HepG2 (cell line): ENCODE data around the gene FGFR2. TPM values are rescaled to one million over a fixed set of nuclear protein-coding genes. Genes with fewer than 3 reads are reported as not detected.

Source experiments
- ARNT2 ChIP-seq: sonication (generic); formaldehyde crosslinking; IDR thresholded peaks from 2 replicates; pipeline ENCODE4 v1.8.0; 2022; ENCODE audit warnings: mild to moderate bottlenecking, low read depth, missing genetic modification reagents, moderate library complexity
- BORCS8-MEF2B ChIP-seq: sonication (generic); formaldehyde crosslinking; IDR thresholded peaks from 2 replicates; pipeline ENCODE4 v1.8.0; 2022; ENCODE audit warnings: mild to moderate bottlenecking, missing genetic modification reagents
- ELF3 ChIP-seq: IDR thresholded peaks from 2 replicates; pipeline ENCODE4 v1.6.1; 2016; ENCODE audit warnings: missing genetic modification reagents, missing compliant biosample characterization
- ERF ChIP-seq: IDR thresholded peaks from 2 replicates; pipeline ENCODE4 v1.6.1; 2018; ENCODE audit warnings: missing biosample characterization, missing genetic modification reagents
- SOX13 ChIP-seq, 3 experiments: fragments of 450-650 bp in 1 of 3; sonication (generic) in 1 of 3; formaldehyde crosslinking in 1 of 3; IDR thresholded peaks in 2 of 3; conservative IDR thresholded peaks in 1 of 3; 2 replicates each; pipeline versions ENCODE4 v1.5.0 to v1.6.1; 2016 to 2020; ENCODE audit warnings: antibody characterized with exemption in 1 of 3, mild to moderate bottlenecking in 1 of 3, missing compliant biosample characterization in 1 of 3, missing genetic modification reagents in 1 of 3, moderate library complexity in 1 of 3
- ZFP1 ChIP-seq: IDR thresholded peaks from 2 replicates; pipeline ENCODE4 v1.6.1; 2016
- ZFX ChIP-seq: sonication (generic); formaldehyde crosslinking; IDR thresholded peaks from 2 replicates; pipeline ENCODE4 v1.4.0; 2020; ENCODE audit warnings: mild to moderate bottlenecking, low read depth, missing genetic modification reagents, moderate library complexity
- ZNF552 ChIP-seq: sonication (generic); formaldehyde crosslinking; IDR thresholded peaks from 2 replicates; pipeline ENCODE4 v1.9.0; 2022; ENCODE audit warnings: missing genetic modification reagents, mild to moderate bottlenecking, borderline replicate concordance
- ZNF563 ChIP-seq: sonication (generic); formaldehyde crosslinking; IDR thresholded peaks from 2 replicates; pipeline ENCODE4 v1.8.0; 2022; ENCODE audit warnings: mild to moderate bottlenecking, moderate library complexity, missing genetic modification reagents
- ZSCAN12 ChIP-seq: sonication (generic); formaldehyde crosslinking; IDR thresholded peaks from 2 replicates; pipeline ENCODE4 v1.9.0; 2021; ENCODE audit warnings: mild to moderate bottlenecking, missing genetic modification reagents
- ZSCAN25 ChIP-seq: sonication (generic); formaldehyde crosslinking; IDR thresholded peaks from 2 replicates; pipeline ENCODE4 v1.8.0; 2022; ENCODE audit warnings: mild to moderate bottlenecking, missing genetic modification reagents
- polyA plus RNA-seq, 8 experiments: library from polyadenylated mRNA; depleted of rRNA in 3 of 8; stranded (reverse) in 7 of 8; unstranded in 1 of 8; fragments of >200 nt; fragmentation: Illumina TruSeq in 4 of 8; extraction: Trizol in 4 of 8; gene quantifications; 2 replicates each; pipeline versions ENCODE4 v1.2.1 to v1.2.3, GENCODE V29; 2011 to 2016; ENCODE audit warnings: low read depth in 4 of 8, missing spikeins in 1 of 8, mixed read lengths in 1 of 8; ENCODE audit not compliant: insufficient read depth in 1 of 8
- total RNA-seq, 5 experiments: library from RNA; depleted of rRNA; stranded (reverse); fragments of >200 nt; fragmentation: Illumina TruSeq; extraction: Trizol; gene quantifications; 2 replicates each; pipeline ENCODE4 v1.2.3, GENCODE V29; 2016; ENCODE audit warnings: low read depth in 1 of 5
- TF ChIP-seq, protein P1 (sequence below): sonication (generic); formaldehyde crosslinking; IDR thresholded peaks from 2 replicates; pipeline ENCODE4 v1.5.1; 2020; ENCODE audit warnings: missing genetic modification reagents, mild to moderate bottlenecking, borderline replicate concordance
- TF ChIP-seq, protein P2 (sequence below): sonication (generic); formaldehyde crosslinking; IDR thresholded peaks from 2 replicates; pipeline ENCODE4 v1.4.0; 2020; ENCODE audit warnings: missing genetic modification reagents
- TF ChIP-seq, protein P3 (sequence below): sonication (generic); formaldehyde crosslinking; IDR thresholded peaks from 2 replicates; pipeline ENCODE4 v1.5.0; 2020; ENCODE audit warnings: missing genetic modification reagents
- TF ChIP-seq, protein P4 (sequence below): sonication (generic); formaldehyde crosslinking; IDR thresholded peaks from 2 replicates; pipeline ENCODE4 v1.5.0; 2020; ENCODE audit warnings: mild to moderate bottlenecking, missing genetic modification reagents, moderate library complexity

The FGFR2 gene
- total and polyA plus RNA-seq, 2 of the 13 experiments (the other 11 are each of a cell fraction or from before 2014, with no cell fraction given) = 1.6 to 2.6 TPM

DNA sequence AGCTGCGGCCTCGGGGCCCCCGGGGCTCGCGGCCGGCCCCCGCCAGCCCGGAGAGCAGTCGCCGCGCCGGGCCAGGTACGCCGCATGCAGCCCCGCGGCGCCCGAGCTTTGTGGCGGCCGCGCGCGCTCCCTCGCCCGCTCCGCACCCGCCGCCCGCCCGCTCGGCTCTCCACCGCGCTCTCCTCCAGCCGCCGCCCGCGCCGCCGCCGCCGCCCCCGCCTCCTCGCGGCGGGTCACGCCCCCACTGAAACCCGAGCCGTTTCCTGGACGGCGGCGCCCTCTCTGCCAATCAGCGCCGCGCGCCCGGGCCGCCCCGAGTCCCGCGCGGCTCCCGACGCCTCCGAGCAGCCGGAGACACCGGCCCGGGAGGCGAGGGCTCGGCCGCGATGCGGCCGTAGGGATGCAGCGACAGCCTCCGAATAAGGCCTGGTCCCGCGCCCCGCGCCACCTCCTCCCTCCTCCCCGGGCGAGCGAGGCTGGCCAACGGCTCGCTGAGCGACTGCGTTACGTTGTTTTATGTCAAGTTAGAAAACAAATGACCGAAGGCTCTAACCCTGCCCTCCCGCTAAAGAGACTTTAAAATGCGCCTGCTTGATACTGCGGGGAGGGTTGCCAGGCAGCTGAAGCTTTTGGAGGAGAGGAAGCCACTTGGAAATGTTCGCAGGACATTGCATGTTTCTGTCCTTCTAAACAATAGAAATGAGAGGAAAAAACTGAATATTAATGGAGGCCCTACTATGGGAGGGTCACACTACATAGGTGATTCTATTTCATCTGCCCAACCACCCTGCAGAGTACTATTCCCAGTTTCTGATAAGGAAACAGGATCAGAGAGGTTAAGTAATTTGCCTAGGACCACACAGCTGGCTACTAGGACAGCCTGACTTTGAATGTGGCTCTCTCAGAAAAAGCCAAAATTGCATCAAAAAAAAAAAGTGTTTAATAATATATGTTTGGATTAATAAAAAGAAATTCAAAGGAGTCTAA, at the start of gene FGFR2 (continued):
- TF ChIP-seq, protein P1, sequence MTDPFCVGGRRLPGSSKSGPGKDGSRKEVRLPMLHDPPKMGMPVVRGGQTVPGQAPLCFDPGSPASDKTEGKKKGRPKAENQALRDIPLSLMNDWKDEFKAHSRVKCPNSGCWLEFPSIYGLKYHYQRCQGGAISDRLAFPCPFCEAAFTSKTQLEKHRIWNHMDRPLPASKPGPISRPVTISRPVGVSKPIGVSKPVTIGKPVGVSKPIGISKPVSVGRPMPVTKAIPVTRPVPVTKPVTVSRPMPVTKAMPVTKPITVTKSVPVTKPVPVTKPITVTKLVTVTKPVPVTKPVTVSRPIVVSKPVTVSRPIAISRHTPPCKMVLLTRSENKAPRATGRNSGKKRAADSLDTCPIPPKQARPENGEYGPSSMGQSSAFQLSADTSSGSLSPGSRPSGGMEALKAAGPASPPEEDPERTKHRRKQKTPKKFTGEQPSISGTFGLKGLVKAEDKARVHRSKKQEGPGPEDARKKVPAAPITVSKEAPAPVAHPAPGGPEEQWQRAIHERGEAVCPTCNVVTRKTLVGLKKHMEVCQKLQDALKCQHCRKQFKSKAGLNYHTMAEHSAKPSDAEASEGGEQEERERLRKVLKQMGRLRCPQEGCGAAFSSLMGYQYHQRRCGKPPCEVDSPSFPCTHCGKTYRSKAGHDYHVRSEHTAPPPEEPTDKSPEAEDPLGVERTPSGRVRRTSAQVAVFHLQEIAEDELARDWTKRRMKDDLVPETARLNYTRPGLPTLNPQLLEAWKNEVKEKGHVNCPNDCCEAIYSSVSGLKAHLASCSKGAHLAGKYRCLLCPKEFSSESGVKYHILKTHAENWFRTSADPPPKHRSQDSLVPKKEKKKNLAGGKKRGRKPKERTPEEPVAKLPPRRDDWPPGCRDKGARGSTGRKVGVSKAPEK (CRISPR knock-in tag) = no peak
- TF ChIP-seq ZSCAN12 (CRISPR knock-in tag) (no peak), ZNF552 (CRISPR knock-in tag) (no peak), ELF3 (CRISPR knock-in tag) (peak; percentile 61; the same call in 1 of the 2 replicates), ZNF563 (CRISPR knock-in tag) (peak; percentile 54; the same call in 1 of the 2 replicates), ERF (CRISPR knock-in tag) (0 out of 2 replicates have a peak, but pooled peaks have one; percentile 38), ZSCAN25 (CRISPR knock-in tag) (no peak), ZFX (0 out of 2 replicates have a peak, but pooled peaks have one; percentile 15), ARNT2 (CRISPR knock-in tag) (0 out of 2 replicates have a peak, but pooled peaks have one; percentile 46), BORCS8-MEF2B (CRISPR knock-in tag) (peak; percentile 76; the same call in 1 of the 2 replicates), SOX13 (IDR thresholded peaks at IDR 0.05) (no peak), SOX13 (CRISPR knock-in tag; conservative IDR thresholded peaks at IDR 0.05 in 1 of 2, IDR thresholded peaks at IDR 0.05 in 1 of 2) (0 out of 4 replicates have a peak, but pooled peaks of 1 of the 2 experiments have one; percentile 9), ZFP1 (CRISPR knock-in tag) (no peak)
- TF ChIP-seq, protein P2, sequence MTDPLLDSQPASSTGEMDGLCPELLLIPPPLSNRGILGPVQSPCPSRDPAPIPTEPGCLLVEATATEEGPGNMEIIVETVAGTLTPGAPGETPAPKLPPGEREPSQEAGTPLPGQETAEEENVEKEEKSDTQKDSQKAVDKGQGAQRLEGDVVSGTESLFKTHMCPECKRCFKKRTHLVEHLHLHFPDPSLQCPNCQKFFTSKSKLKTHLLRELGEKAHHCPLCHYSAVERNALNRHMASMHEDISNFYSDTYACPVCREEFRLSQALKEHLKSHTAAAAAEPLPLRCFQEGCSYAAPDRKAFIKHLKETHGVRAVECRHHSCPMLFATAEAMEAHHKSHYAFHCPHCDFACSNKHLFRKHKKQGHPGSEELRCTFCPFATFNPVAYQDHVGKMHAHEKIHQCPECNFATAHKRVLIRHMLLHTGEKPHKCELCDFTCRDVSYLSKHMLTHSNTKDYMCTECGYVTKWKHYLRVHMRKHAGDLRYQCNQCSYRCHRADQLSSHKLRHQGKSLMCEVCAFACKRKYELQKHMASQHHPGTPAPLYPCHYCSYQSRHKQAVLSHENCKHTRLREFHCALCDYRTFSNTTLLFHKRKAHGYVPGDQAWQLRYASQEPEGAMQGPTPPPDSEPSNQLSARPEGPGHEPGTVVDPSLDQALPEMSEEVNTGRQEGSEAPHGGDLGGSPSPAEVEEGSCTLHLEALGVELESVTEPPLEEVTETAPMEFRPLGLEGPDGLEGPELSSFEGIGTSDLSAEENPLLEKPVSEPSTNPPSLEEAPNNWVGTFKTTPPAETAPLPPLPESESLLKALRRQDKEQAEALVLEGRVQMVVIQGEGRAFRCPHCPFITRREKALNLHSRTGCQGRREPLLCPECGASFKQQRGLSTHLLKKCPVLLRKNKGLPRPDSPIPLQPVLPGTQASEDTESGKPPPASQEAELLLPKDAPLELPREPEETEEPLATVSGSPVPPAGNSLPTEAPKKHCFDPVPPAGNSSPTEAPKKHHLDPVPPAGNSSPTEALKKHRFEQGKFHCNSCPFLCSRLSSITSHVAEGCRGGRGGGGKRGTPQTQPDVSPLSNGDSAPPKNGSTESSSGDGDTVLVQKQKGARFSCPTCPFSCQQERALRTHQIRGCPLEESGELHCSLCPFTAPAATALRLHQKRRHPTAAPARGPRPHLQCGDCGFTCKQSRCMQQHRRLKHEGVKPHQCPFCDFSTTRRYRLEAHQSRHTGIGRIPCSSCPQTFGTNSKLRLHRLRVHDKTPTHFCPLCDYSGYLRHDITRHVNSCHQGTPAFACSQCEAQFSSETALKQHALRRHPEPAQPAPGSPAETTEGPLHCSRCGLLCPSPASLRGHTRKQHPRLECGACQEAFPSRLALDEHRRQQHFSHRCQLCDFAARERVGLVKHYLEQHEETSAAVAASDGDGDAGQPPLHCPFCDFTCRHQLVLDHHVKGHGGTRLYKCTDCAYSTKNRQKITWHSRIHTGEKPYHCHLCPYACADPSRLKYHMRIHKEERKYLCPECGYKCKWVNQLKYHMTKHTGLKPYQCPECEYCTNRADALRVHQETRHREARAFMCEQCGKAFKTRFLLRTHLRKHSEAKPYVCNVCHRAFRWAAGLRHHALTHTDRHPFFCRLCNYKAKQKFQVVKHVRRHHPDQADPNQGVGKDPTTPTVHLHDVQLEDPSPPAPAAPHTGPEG (CRISPR knock-in tag) = peak; percentile 97
- TF ChIP-seq, protein P3, sequence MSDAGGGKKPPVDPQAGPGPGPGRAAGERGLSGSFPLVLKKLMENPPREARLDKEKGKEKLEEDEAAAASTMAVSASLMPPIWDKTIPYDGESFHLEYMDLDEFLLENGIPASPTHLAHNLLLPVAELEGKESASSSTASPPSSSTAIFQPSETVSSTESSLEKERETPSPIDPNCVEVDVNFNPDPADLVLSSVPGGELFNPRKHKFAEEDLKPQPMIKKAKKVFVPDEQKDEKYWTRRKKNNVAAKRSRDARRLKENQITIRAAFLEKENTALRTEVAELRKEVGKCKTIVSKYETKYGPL (CRISPR knock-in tag) = no peak
- TF ChIP-seq, protein P4, sequence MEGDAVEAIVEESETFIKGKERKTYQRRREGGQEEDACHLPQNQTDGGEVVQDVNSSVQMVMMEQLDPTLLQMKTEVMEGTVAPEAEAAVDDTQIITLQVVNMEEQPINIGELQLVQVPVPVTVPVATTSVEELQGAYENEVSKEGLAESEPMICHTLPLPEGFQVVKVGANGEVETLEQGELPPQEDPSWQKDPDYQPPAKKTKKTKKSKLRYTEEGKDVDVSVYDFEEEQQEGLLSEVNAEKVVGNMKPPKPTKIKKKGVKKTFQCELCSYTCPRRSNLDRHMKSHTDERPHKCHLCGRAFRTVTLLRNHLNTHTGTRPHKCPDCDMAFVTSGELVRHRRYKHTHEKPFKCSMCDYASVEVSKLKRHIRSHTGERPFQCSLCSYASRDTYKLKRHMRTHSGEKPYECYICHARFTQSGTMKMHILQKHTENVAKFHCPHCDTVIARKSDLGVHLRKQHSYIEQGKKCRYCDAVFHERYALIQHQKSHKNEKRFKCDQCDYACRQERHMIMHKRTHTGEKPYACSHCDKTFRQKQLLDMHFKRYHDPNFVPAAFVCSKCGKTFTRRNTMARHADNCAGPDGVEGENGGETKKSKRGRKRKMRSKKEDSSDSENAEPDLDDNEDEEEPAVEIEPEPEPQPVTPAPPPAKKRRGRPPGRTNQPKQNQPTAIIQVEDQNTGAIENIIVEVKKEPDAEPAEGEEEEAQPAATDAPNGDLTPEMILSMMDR (CRISPR knock-in tag) = peak; percentile 0; the same call in 1 of the 2 replicates
